Suppressor macrophage (primary cell): ENCODE data around the gene RAB3IP.
"Not testable (repeated sequence)": the region's sequence is repeated elsewhere in the genome, so short reads cannot be mapped to it uniquely, and the experiment has no call there.

Source experiments
- DNase-seq, 4 experiments: peaks; one replicate each; pipeline ENCODE4 v3.0.0-alpha.2; 2020 to 2022

The RAB3IP gene

DNA sequence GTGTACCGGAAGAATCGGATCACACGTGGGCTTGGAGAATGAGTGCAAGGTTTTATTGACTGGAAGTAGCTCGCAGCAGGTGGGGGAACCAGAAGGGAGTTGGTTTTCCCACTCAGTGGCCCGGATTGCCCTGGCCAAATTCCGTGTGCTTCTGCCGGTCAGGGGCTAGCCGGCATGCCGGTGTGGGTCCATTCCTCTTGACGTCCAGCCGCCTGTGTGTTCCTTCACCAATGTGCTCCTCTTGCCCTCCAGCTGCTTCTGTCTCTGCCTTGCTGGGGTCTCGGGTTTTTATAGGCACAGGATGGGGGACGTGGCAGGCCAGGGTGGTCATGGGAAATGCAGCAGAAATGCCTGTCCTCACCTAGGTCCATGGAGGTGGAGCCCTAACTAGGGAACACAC lies 97.4 kb downstream of the RAB3IP start:
- DNase-seq, result no peak

DNA sequence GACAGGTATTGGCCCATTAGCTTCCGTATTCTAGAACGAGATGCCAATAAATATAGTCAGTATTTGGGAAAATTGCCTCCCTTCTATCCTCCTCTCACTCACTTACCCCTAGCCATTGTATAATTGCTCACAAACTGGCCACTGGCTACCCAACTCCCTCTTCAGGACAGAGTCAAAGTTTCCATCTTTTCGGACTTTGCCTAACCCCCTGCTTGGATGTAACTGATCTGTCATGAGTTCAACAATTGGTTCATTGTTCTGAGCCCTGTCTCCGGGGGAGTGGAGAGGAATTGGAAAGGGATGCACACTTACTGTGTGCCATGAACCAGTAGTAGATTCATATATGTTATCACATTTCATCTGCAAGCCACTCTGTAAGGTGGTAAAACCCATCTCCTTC lies 98.5 kb downstream of the RAB3IP start:
- DNase-seq, result no peak

DNA sequence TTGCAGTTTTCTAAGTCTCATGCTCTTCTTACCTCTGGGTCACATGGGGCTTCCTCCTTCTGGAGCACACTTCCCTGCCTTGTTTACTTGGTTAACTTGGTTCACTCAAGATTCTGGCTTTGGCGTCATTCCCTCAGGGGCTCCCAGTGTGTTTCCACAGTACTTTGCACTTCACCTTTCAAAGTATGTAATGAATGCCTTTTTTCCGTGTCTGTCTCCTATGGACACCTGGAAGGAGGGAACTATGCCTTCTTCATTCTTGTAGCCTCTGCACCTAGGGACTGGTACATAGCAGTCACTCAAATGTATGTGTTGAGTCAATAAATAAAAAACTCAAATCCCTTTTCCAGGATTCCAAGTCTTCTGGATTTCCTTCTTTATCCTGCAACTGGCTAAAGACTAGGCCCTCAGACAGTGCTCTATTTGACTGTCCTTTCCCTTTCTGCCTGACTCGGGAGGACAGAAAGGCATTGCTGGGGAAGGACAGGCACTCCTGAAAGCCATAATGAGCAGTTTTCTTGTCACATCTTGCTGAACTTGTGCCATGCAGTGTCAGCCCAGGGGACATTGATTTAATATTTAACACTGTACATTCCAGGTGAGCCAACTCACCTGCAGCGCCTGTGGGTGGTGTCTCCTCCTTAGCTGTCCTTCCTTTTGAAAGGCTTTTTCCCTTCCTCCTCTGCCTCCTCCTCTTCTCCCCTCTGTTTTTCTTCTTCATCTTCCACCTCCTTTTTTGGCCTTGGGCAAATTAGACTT lies 99.2 kb downstream of the RAB3IP start:
- no peak for DNase-seq

DNA sequence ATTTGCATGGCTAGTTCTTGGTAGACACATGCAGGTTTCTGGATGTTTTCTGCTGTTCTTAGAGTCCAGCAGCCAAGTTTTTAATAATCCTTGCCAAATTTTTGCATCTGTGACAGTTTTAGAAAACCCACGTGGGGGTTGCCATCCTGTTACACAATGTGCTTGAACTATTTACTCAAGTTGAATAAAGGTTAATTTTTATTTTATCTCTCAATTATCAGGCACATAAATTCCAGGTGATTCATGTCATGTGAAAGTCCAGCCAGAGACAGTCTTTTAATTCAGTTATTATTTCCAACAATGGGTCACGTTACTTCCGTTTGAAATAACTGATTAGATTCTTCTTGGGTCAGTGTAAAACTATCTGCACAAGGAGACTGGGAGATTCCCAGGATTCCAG lies 102.1 kb downstream of the RAB3IP start:
- DNase-seq, result no peak

DNA sequence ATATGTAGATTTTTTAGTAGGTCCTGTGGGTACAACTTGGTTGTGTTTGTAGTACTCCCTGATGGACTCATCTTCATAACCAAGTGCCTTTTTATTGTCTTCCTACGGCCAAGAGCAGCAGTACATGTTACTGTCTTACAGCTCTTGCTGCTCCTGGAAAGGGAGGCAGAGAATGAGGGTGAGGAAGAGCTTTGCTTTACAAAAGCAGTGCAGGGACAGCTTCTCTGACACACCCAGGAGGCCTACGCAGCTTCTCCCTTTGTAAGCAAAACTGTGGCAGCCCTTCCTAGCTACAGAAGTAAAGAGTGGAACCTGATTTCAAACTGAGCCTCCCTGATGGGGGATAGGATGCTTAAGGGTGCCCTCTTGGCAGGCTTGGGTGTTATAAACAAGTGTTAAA lies 104.9 kb downstream of the RAB3IP start:
- no peak for DNase-seq

DNA sequence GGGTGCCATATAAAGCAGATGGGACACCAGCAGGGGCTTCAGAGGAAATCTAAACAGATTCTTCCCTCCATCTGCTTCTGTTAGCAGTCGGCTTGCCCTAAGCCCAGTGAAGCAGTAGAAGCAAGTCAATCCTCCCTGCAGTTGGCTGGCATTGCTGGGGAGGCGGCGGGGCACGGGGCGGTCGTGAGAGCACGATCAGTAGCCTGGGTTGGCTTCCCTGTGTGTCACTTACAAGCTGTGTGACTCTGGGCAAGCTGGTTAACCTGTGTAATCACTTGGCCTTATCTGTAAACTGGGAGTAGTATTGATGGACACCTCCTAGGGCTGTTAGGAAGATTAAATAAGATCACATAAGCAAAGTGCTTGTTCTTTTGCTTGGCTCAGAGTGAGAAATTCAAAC lies 105.8 kb downstream of the RAB3IP start:
- DNase-seq, result no peak

DNA sequence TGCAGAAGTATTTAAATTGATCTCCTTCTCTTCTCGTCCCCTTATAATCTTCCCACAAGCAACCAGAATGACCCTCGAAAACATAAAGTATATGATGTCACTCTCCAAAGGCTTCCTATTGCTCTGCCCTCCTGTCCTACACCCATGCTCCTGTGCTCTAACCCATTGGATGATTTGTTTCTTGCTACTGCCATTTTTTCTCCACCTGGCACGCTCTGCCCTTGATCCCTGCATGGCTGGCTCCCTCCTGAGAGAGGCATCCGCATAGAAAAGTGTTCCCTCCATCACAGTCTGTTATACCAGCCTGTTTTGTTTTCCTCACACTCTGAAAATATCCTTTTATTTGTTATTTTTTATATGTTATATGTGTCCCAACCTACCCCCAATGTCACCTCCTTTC lies 106.2 kb downstream of the RAB3IP start:
- DNase-seq, result no peak

DNA sequence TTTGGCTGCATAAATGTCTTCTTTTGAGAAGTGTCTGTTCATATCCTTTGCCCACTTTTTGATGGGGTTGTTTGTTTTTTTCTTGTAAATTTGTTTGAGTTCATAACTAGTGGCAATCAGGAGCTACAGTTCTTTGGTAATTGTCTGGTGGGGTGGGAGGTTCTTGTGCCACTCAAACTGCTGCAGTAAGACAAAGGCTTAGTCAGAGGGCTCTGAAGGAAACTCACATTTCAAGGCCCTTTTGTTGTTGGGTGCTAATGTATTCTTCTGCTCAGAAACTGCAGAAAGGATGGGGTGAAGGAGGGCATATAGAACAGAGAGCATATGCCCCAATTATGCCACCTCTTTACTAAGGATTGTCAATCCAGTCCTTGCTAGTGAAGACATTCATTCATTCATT lies 108.3 kb downstream of the RAB3IP start:
- DNase-seq, result no peak

DNA sequence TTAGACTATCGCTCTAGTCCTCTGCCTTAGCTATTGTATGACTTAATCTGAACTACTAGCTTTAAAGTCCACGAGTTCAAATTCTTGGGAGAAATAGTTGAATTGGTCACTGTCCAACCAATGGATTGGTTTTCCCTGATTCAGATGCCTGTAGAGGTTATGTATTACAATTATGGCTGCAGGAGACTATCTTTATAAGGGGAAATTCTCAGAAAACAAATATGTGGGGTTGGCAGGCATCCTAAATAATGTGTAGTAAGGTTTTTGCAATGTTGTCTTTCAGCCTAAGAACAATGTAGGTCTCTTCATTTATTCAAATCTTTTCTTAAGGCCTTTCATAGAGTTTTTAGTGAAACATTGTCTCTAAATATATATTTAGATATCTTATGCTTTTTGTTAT lies 113.3 kb downstream of the RAB3IP start:
- DNase-seq, result no peak

DNA sequence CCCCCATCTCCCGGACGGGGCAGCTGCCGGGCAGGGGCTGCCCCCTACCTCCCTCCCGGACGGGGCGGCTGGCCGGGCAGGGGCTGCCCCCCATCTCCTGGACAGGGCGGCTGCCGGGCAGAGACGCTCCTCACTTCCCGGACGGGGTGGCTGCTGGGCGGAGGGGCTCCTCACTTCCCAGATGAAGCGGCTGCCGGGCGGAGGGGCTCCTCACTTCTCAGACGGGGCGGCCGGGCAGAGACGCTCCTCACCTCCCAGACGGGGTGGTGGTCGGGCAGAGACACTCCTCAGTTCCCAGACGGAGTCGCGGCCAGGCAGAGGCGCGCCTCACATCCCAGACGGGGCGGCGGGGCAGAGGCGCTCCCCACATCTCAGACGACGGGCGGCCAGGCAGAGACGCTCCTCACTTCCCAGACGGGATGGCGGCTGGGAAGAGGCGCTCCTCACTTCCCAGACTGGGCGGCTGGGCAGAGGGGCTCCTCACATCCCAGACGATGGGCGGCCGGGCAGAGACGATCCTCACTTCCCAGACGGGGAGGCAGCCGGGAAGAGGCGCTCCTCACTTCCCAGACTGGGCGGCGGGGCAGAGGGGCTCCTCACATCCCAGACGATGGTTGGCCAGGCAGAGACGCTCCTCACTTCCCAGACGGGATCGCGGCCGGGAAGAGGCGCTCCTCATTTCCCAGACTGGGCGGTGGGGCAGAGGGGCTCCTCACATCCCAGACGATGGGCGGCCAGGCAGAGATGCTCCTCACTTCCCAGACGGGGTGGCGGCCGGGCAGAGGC lies 114.7 kb downstream of the RAB3IP start:
- DNase-seq, result not testable (repeated sequence)

DNA sequence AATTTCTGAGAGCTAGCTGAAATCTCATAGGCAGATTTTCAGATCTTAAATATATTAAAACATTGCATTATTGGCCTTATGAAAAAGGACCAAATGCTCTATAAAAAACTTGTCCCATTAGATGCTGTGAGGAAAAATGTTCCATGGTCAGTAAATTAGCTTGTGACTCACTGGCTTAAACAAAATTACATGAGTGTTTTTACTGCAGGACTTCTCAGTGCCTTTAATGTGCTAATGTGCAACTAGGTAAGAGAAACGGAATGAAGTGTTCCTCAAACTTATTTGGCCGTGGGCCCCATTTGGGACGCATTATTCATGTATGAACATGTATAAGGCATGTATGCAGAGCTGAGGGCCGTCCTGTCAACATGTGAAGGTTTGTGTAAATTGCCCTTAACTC lies 128.0 kb downstream of the RAB3IP start:
- DNase-seq, result no peak

DNA sequence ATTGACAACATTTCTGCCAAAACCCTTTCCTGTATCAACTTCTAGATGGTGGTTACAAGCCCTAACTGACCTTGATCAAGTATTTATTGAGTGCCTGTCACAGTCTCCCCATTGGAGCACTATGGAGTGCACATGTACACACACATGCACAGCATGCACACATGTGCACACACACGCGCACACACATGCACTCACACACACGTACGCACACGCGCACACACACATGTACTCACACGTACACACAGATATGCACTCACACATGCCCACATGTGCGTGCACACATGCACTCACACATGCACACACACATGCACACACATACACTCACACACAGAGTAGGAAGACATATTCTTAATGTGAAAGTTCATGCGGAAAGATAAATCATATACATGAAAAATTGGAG lies 130.0 kb downstream of the RAB3IP start:
- no peak for DNase-seq

DNA sequence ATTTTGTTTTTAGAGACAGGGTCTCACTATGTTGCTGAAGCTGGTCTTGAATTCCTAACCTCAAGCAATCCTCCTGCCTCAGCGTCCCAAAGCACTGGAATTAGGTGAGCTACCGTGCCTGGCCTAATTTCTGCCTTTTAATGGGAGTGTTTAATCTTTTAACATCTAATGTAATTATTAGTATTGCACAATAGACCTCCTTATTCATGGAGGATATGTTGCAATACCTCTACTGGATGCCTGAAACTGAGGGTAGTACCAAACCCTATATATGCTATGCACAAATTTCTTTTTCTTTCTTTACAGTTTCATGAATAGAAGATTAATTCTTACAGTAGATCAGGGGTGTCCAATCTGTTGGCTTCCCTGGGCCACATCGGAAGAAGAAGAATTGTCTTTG lies 134.1 kb downstream of the RAB3IP start:
- no peak for DNase-seq
